IPS-11a (cell line): ENCODE data around the gene TMEM231.
A peak's percentile ranks its signal among the peaks of the same experiment; 100 is the strongest.

Experiments
- H3K4me3 ChIP-seq: one replicate; pipeline ENCODE4 v1.5.1; 2013; ENCODE audit warnings: low read depth, low read length, control low read depth

TMEM231 gene

DNA sequence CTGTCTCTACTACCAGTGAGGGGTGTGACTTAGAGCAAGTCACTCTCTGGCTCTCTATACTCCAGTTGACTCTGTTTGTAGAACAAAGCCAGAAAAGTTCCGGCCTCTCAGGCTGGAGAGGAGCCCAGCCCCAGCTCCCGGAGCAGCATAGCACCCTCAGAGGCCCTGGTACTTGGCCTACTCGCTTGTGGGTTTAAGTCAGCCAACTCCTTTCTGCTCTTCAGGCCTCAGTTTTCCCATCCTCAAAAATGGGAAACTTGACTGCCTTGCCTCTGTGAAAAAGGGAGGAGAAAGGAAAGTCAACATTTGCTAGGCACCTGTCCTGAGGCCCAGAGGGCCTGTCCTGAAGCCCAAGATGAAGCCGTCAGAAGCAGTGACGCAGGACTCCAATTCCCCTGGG, 61.9 kb downstream of the TMEM231 start:
- peak overlapping the region; percentile 67 for H3K4me3 ChIP-seq

DNA sequence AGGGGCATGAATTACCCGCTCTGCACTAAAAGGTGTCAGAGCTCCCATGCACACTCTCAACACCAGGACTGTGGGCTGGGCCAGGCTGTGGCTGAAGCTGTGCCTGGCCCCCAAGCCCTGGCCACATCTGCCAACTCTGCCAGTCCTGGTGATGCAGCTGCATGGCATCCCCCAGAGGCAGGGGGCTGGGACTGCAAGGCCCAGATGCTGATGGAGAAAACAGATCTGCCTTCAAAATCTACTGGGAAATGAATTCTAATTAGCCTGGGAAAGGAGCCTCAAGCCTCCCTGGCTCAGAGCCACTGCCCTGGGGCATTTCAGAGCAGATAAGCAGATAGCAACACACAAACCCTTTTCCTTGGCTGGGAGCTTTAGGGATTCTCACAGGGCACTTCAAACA, 64.2 kb downstream of the TMEM231 start:
- H3K4me3 ChIP-seq: no peak overlapping the region

DNA sequence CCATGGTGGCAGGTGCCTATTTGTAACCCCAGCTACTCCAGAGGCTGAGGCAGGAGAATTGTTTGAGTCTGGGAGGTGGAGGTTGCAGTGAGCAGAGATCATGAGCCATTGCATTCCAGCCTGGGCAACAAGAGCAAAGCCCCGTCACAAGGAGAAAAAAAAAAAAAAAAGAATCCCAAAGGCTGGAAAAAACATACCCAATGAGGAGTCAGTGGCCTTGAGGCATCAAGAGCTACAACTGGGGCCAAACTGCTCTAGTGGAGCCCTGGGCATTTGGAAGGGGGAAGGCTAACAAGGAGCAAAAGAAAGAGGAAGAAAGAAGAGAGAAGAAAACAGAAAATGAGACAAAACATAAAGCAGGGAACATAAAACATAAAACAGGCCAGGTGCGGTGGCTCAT, 67.7 kb downstream of the TMEM231 start:
- no peak overlapping the region for H3K4me3 ChIP-seq
